ENCODE data around the gene THOC3. TPM values are rescaled to one million over a fixed set of nuclear protein-coding genes. Genes with fewer than 3 reads are reported as not detected.
"Not testable (repeated sequence)": the region's sequence is repeated elsewhere in the genome, so short reads cannot be mapped to it uniquely, and the experiment has no call there.

The THOC3 gene
- total RNA-seq, 1 donor from 2014 or later = 60.6 TPM

GRCh38 chr5:175922192-175922885 is 45.8 kb downstream of the THOC3 start:
- DNase-seq (ENCODE audit: low spot score in 2 of 2, unreplicated experiment in 2 of 2) = no peak
- Mint-ChIP-seq H3K36me3 (peaks cover under 1% of the 10 kb centered on the region), H3K27ac (no peak overlapping the region), H3K27me3 (ENCODE audit: low read depth) (no peaks in the 10 kb centered on the region), H3K4me1 (no peaks in the 10 kb centered on the region), H3K4me3 (no peak overlapping the region), H3K9me3 (no peaks in the 10 kb centered on the region)
- no peak for TF ChIP-seq CTCF (IDR thresholded peaks at IDR 0.05; ENCODE audit: unreplicated experiment)

GRCh38 chr5:175921061-175921730 is 46.9 kb downstream of the THOC3 start:
- Mint-ChIP-seq H3K36me3 (peaks cover 3% of the 10 kb centered on the region), H3K4me3 (no peak overlapping the region), H3K9me3 (no peaks in the 10 kb centered on the region), H3K27me3 (ENCODE audit: low read depth) (no peaks in the 10 kb centered on the region), H3K27ac (no peak overlapping the region), H3K4me1 (no peaks in the 10 kb centered on the region)
- TF ChIP-seq CTCF (IDR thresholded peaks at IDR 0.05; ENCODE audit: unreplicated experiment) = no peak
- no peak for DNase-seq (ENCODE audit: low spot score in 2 of 2, unreplicated experiment in 2 of 2)

GRCh38 chr5:175920231-175920811 is 47.8 kb downstream of the THOC3 start:
- no peaks in the 10 kb centered on the region for H3K27me3 Mint-ChIP-seq (ENCODE audit: low read depth)
- no peak for TF ChIP-seq CTCF (IDR thresholded peaks at IDR 0.05; ENCODE audit: unreplicated experiment)
- H3K27ac Mint-ChIP-seq = no peak overlapping the region
- no peaks in the 10 kb centered on the region for H3K4me1 Mint-ChIP-seq
- no peaks in the 10 kb centered on the region for H3K9me3 Mint-ChIP-seq
- no peak for DNase-seq (ENCODE audit: low spot score in 2 of 2, unreplicated experiment in 2 of 2)
- peaks cover 3% of the 10 kb centered on the region for H3K36me3 Mint-ChIP-seq
- no peak overlapping the region for H3K4me3 Mint-ChIP-seq

GRCh38 chr5:175915066-175916037 is 52.8 kb downstream of the THOC3 start:
- not testable (repeated sequence) for H3K4me1 Mint-ChIP-seq; H3K36me3 Mint-ChIP-seq; H3K4me3 Mint-ChIP-seq; DNase-seq (ENCODE audit: low spot score in 2 of 2, unreplicated experiment in 2 of 2); H3K27ac Mint-ChIP-seq; H3K27me3 Mint-ChIP-seq (ENCODE audit: low read depth); H3K9me3 Mint-ChIP-seq

- H3K36me3 Mint-ChIP-seq; H3K9me3 Mint-ChIP-seq; H3K4me3 Mint-ChIP-seq; H3K27me3 Mint-ChIP-seq (ENCODE audit: low read depth); H3K4me1 Mint-ChIP-seq; H3K27ac Mint-ChIP-seq; DNase-seq (ENCODE audit: low spot score in 2 of 2, unreplicated experiment in 2 of 2): not testable (repeated sequence)
These were observed 54.1 kb downstream of the THOC3 start for GRCh38 chr5:175913835-175914672.

GRCh38 chr5:175910072-175910471 is 58.0 kb downstream of the THOC3 start:
- not testable (repeated sequence) for H3K4me3 Mint-ChIP-seq; DNase-seq (ENCODE audit: low spot score in 2 of 2, unreplicated experiment in 2 of 2); H3K9me3 Mint-ChIP-seq; H3K27me3 Mint-ChIP-seq (ENCODE audit: low read depth); H3K4me1 Mint-ChIP-seq; H3K36me3 Mint-ChIP-seq; H3K27ac Mint-ChIP-seq

Other genes with a start within 250 kb of the THOC3 start
- not detected in 3 replicates for gene CPLX2, start 96.7 kb downstream of the THOC3 start, total RNA-seq

Measured in mesothelial cell of epicardium (in vitro differentiated cells).